Measurements from ENCODE around the gene MAGI3. TPM values are rescaled to one million over a fixed set of nuclear protein-coding genes. Genes with fewer than 3 reads are reported as not detected.
"Not testable (repeated sequence)": the region's sequence is repeated elsewhere in the genome, so short reads cannot be mapped to it uniquely, and the experiment has no call there.

Gene MAGI3
- total and polyA plus RNA-seq, 2 donors (not counting 1 experiment from before 2014, with no cell fraction given), result 5.1 to 9.2 TPM

GRCh38 chr1:113565621-113566020 is 175.3 kb downstream of the MAGI3 start:
- Histone ChIP-seq H3K79me2 (ENCODE audit: control insufficient read depth, insufficient read depth, low read length) (no peaks in the 10 kb centered on the region), H3K27me3 (ENCODE audit: control insufficient read depth, insufficient read depth, low read length) (no peaks in the 10 kb centered on the region), H3K27ac (ENCODE audit: insufficient read depth, low read length) (no peak overlapping the region), H3K9me3 (ENCODE audit: control insufficient read depth, insufficient read depth, low read depth, low read length) (no peaks in the 10 kb centered on the region), H3K4me3 (replicated peaks in 1 of 4; ENCODE audit: control extremely low read depth in 1 of 4, insufficient read depth in 1 of 4, low read depth in 3 of 4, low read length in 4 of 4) (no peak overlapping the region), H3K36me3 (ENCODE audit: control insufficient read depth, insufficient read depth, low read length) (no peaks in the 10 kb centered on the region), H3K9ac (ENCODE audit: insufficient read depth, low read length) (no peak overlapping the region), H3K4me1 (ENCODE audit: control insufficient read depth, extremely low read depth, insufficient read depth, low read length) (no peaks in the 10 kb centered on the region), H2AFZ (ENCODE audit: low read length) (no peak overlapping the region), H3K4me2 (ENCODE audit: extremely low read depth, insufficient read depth, low read length) (no peak overlapping the region), H4K20me1 (ENCODE audit: control insufficient read depth, extremely low read depth, insufficient read depth, low read length) (no peaks in the 10 kb centered on the region)
- DNase-seq (ENCODE audit: low read depth in 2 of 2), result no peak
- TF ChIP-seq CTCF (conservative IDR thresholded peaks at IDR 0.05 in 1 of 2, IDR thresholded peaks at IDR 0.05 in 1 of 2; ENCODE audit: low read depth in 1 of 2, low read length in 2 of 2), result no peak
- no peak for TF ChIP-seq EZH2 (IDR thresholded peaks at IDR 0.05; ENCODE audit: low read length, missing control alignments)

- no peak overlapping the region for H2AFZ ChIP-seq (ENCODE audit: low read length)
- no peaks in the 10 kb centered on the region for H3K79me2 ChIP-seq (ENCODE audit: control insufficient read depth, insufficient read depth, low read length)
- H3K4me1 ChIP-seq (ENCODE audit: control insufficient read depth, extremely low read depth, insufficient read depth, low read length), result no peaks in the 10 kb centered on the region
- no peaks in the 10 kb centered on the region for H3K36me3 ChIP-seq (ENCODE audit: control insufficient read depth, insufficient read depth, low read length)
- H3K9ac ChIP-seq (ENCODE audit: insufficient read depth, low read length), result no peak overlapping the region
- H3K4me3 ChIP-seq (replicated peaks in 1 of 4; ENCODE audit: control extremely low read depth in 1 of 4, insufficient read depth in 1 of 4, low read depth in 3 of 4, low read length in 4 of 4), result no peak overlapping the region
- no peak for TF ChIP-seq CTCF (conservative IDR thresholded peaks at IDR 0.05 in 1 of 2, IDR thresholded peaks at IDR 0.05 in 1 of 2; ENCODE audit: low read depth in 1 of 2, low read length in 2 of 2)
- TF ChIP-seq EZH2 (IDR thresholded peaks at IDR 0.05; ENCODE audit: low read length, missing control alignments), result no peak
- H4K20me1 ChIP-seq (ENCODE audit: control insufficient read depth, extremely low read depth, insufficient read depth, low read length), result no peaks in the 10 kb centered on the region
- no peak overlapping the region for H3K4me2 ChIP-seq (ENCODE audit: extremely low read depth, insufficient read depth, low read length)
- DNase-seq (ENCODE audit: low read depth in 2 of 2), result peak in 1 of 2 donors; percentile 8
- H3K9me3 ChIP-seq (ENCODE audit: control insufficient read depth, insufficient read depth, low read depth, low read length), result no peaks in the 10 kb centered on the region
- H3K27me3 ChIP-seq (ENCODE audit: control insufficient read depth, insufficient read depth, low read length), result no peaks in the 10 kb centered on the region
- no peak overlapping the region for H3K27ac ChIP-seq (ENCODE audit: insufficient read depth, low read length)
These were observed 177.1 kb downstream of the MAGI3 start for GRCh38 chr1:113567427-113567826.

GRCh38 chr1:113575744-113576260 is 185.5 kb downstream of the MAGI3 start:
- not testable (repeated sequence) for H3K27ac ChIP-seq (ENCODE audit: insufficient read depth, low read length); DNase-seq (ENCODE audit: low read depth in 2 of 2); H3K9ac ChIP-seq (ENCODE audit: insufficient read depth, low read length); H3K27me3 ChIP-seq (ENCODE audit: control insufficient read depth, insufficient read depth, low read length); H3K9me3 ChIP-seq (ENCODE audit: control insufficient read depth, insufficient read depth, low read depth, low read length); H3K4me3 ChIP-seq (replicated peaks in 1 of 4; ENCODE audit: control extremely low read depth in 1 of 4, insufficient read depth in 1 of 4, low read depth in 3 of 4, low read length in 4 of 4); H3K36me3 ChIP-seq (ENCODE audit: control insufficient read depth, insufficient read depth, low read length); H3K79me2 ChIP-seq (ENCODE audit: control insufficient read depth, insufficient read depth, low read length); H3K4me1 ChIP-seq (ENCODE audit: control insufficient read depth, extremely low read depth, insufficient read depth, low read length); H3K4me2 ChIP-seq (ENCODE audit: extremely low read depth, insufficient read depth, low read length); H2AFZ ChIP-seq (ENCODE audit: low read length); H4K20me1 ChIP-seq (ENCODE audit: control insufficient read depth, extremely low read depth, insufficient read depth, low read length)
